Stomach (tissue), 9 donors: ENCODE data around the gene TMA7. TPM values are rescaled to one million over a fixed set of nuclear protein-coding genes. Genes with fewer than 3 reads are reported as not detected.
"Not testable (repeated sequence)": the region's sequence is repeated elsewhere in the genome, so short reads cannot be mapped to it uniquely, and the experiment has no call there.

Experiments
- DNase-seq, 2 donors: peaks; one replicate each; pipeline versions ENCODE4 v3.0.0 to v3.0.0-alpha.2; 2013 to 2019
- H3K27ac ChIP-seq, 5 donors: fragments of 200-600 bp in 4 of 5; sonication (generic) in 4 of 5; one replicate each; pipeline ENCODE4 v1.5.1; 2013 to 2019; ENCODE audit warnings: mild to moderate bottlenecking in 1 of 5, moderate library complexity in 1 of 5
- H3K27me3 ChIP-seq, 3 donors: fragments of 200-600 bp; sonication (generic); one replicate each; pipeline ENCODE4 v1.5.1; 2017 to 2019; ENCODE audit warnings: mixed run types in 1 of 3
- H3K36me3 ChIP-seq, 4 donors: fragments of 200-600 bp; sonication (generic); 1 replicate in 3 of 4; 2 replicates in 1 of 4; pipeline ENCODE4 v1.5.1; 2016 to 2019
- H3K4me1 ChIP-seq, 4 donors: fragments of 200-600 bp; sonication (generic); one replicate each; pipeline ENCODE4 v1.5.1; 2016 to 2019
- H3K4me3 ChIP-seq, 4 donors: fragments of 200-600 bp; sonication (generic) in 3 of 4; one replicate each; pipeline ENCODE4 v1.5.1; 2016 to 2019; ENCODE audit warnings: mild to moderate bottlenecking in 1 of 4
- H3K9me3 ChIP-seq, 4 donors: fragments of 200-600 bp; sonication (generic); one replicate each; pipeline ENCODE4 v1.5.1; 2016 to 2019
- CTCF ChIP-seq, 7 experiments: fragments of 450-650 bp in 4 of 7; fragments of 200-600 bp in 3 of 7; sonication (generic) in 3 of 7; IDR thresholded peaks; one replicate each; pipeline ENCODE4 v1.5.1; 2016 to 2019; ENCODE audit warnings: antibody characterized with exemption in 7 of 7, control low read depth in 2 of 7, mild to moderate bottlenecking in 1 of 7
- EP300 ChIP-seq: sonication (generic); formaldehyde crosslinking; IDR thresholded peaks from one replicate; pipeline ENCODE4 v1.6.1; 2017; ENCODE audit warnings: antibody characterized with exemption
- POLR2A ChIP-seq, 4 donors: fragments of 450-650 bp; IDR thresholded peaks; one replicate each; pipeline ENCODE4 v1.6.1; 2016; ENCODE audit warnings: antibody characterized with exemption in 4 of 4, control low read depth in 2 of 4, mild to moderate bottlenecking in 1 of 4, moderate library complexity in 1 of 4
- POLR2AphosphoS5 ChIP-seq, 3 donors: sonication (generic); formaldehyde crosslinking; IDR thresholded peaks; one replicate each; pipeline ENCODE4 v1.6.1; 2016; ENCODE audit warnings: antibody characterized with exemption in 3 of 3
- WGBS, 5 donors: extraction: QIAGEN DNeasy Blood & Tissue Kit in 3 of 5; methylation state at CpG; one replicate each; pipeline versions ENCODE4 v1.1.5 to v1.1.7; 2013 to 2018; 5-methylcytosine and 5-hydroxymethylcytosine counted together
- intact Hi-C: fragments of 100-400 bp; cut with DNase I; formaldehyde crosslinking; loops from one replicate; pipeline ENCODE4 v1.15.1; 2023; ENCODE audit warnings: low total_unique reads
- polyA plus RNA-seq, 3 donors: library from polyadenylated mRNA; stranded (reverse); fragments of 200-250 nt; gene quantifications; one replicate each; pipeline ENCODE4 v1.2.3, GENCODE V29; 2013
- total RNA-seq, 5 donors: library from RNA; depleted of rRNA; stranded (reverse); fragments of >200 nt; gene quantifications; one replicate each; pipeline versions ENCODE4 v1.1.0 to v1.2.3, GENCODE V29; 2014 to 2016
- donor health status: healthy with polysubstance abuse.
- donor health status: Bipolar disorder and iron deficiency.
- donor health status: healthy.

The TMA7 gene
- total and polyA plus RNA-seq, 8 donors: 107 to 702 (median 266) TPM

- Histone ChIP-seq H3K27ac (no peak overlapping the region), H3K9me3 (no peaks in the 10 kb centered on the region), H3K27me3 (no peaks in the 10 kb centered on the region), H3K4me1 (peaks cover 2 to 8% (median 5%) of the 10 kb centered on the region in 4 donors), H3K4me3 (no peak overlapping the region), H3K36me3 (peaks cover 37 to 77% (median 71%) of the 10 kb centered on the region in 4 donors)
- no peak for DNase-seq
- 75 to 81% (median 81%) methylated on average over 7 of the region's 7 CpGs for WGBS, 5 donors
- intact Hi-C loops: loop anchor here (5.0 kb wide), 1 partner anchor 92 kb away; no protein-coding TSS in a partner anchor
- TF ChIP-seq POLR2AphosphoS5 (IDR thresholded peaks at IDR 0.05) (no peak), POLR2A (IDR thresholded peaks at IDR 0.05) (no peak), EP300 (no peak), CTCF (IDR thresholded peaks at IDR 0.05) (no peak)
Measured at GRCh38 chr3:48459773-48460516, 19.9 kb downstream of the TMA7 start.

GRCh38 chr3:48460517-48460902 lies 20.5 kb downstream of the TMA7 start:
- no peaks in the 10 kb centered on the region for H3K27me3 ChIP-seq
- H3K4me3 ChIP-seq: no peak overlapping the region
- TF ChIP-seq EP300: no peak
- TF ChIP-seq POLR2AphosphoS5 (IDR thresholded peaks at IDR 0.05): no peak
- H3K36me3 ChIP-seq: peaks cover 32 to 72% (median 65%) of the 10 kb centered on the region in 4 donors
- no peak for DNase-seq
- no peak overlapping the region for H3K27ac ChIP-seq
- intact Hi-C loops: loop anchor here (5.0 kb wide), 1 partner anchor 92 kb away; no protein-coding TSS in a partner anchor
- H3K4me1 ChIP-seq: peaks cover 7 to 13% (median 11%) of the 10 kb centered on the region in 4 donors
- WGBS, 5 donors: 90 to 98% (median 92%) methylated on average over 3 of the region's 3 CpGs
- no peaks in the 10 kb centered on the region for H3K9me3 ChIP-seq

GRCh38 chr3:48461767-48462166 lies 21.7 kb downstream of the TMA7 start:
- WGBS, 5 donors: 81 to 87% (median 87%) methylated on average over 7 of the region's 7 CpGs

GRCh38 chr3:48463703-48464102 lies 23.6 kb downstream of the TMA7 start:
- peaks cover 51 to 60% (median 54%) of the 10 kb centered on the region in 4 donors for H3K36me3 ChIP-seq
- H3K27ac ChIP-seq: peak overlapping the region in 2 of 5 donors; percentile 97 to 100
- WGBS, 5 donors: 81 to 90% (median 83%) methylated on average over 7 to 9 of the region's 9 CpGs

More at GRCh38 chr3:48461767-48462166, 21.7 kb downstream of the TMA7 start:
- H3K4me3 ChIP-seq, H3K27me3 ChIP-seq, H3K9me3 ChIP-seq, DNase-seq, H3K27ac ChIP-seq: not testable (repeated sequence)
- peaks cover 32 to 60% (median 53%) of the 10 kb centered on the region in 4 donors for H3K36me3 ChIP-seq
- peaks cover 14 to 24% (median 19%) of the 10 kb centered on the region in 4 donors for H3K4me1 ChIP-seq
- intact Hi-C loops: loop anchor here (5.0 kb wide), 1 partner anchor 91 kb away; no protein-coding TSS in a partner anchor

More at GRCh38 chr3:48463703-48464102, 23.6 kb downstream of the TMA7 start:
- no peak for TF ChIP-seq POLR2A (IDR thresholded peaks at IDR 0.05)
- TF ChIP-seq CTCF (IDR thresholded peaks at IDR 0.05): no peak
- no peak for TF ChIP-seq EP300
- no peak for TF ChIP-seq POLR2AphosphoS5 (IDR thresholded peaks at IDR 0.05)
- H3K4me1 ChIP-seq: peaks cover 34 to 44% (median 39%) of the 10 kb centered on the region in 4 donors
- DNase-seq: no peak
- no peaks in the 10 kb centered on the region for H3K9me3 ChIP-seq
- no peak overlapping the region for H3K4me3 ChIP-seq
- H3K27me3 ChIP-seq: no peaks in the 10 kb centered on the region
- intact Hi-C loops: loop anchor here (5.0 kb wide), 1 partner anchor 89 kb away; no protein-coding TSS in a partner anchor
